Neural cell (in vitro differentiated cells): ENCODE results near the gene MUSTN1.

Source experiments
- CTCF ChIP-seq: fragments of 450-650 bp; IDR thresholded peaks from 2 replicates; pipeline ENCODE4 v1.5.1; 2014; ENCODE audit warnings: antibody characterized with exemption, mild to moderate bottlenecking, moderate library complexity; ENCODE audit not compliant: poor library complexity, severe bottlenecking
- EP300 ChIP-seq: fragments of 450-650 bp; conservative IDR thresholded peaks from 2 replicates; pipeline ENCODE4 v1.6.1; 2014; ENCODE audit warnings: antibody characterized with exemption, mild to moderate bottlenecking, moderate library complexity; ENCODE audit not compliant: poor library complexity, severe bottlenecking
- EZH2 ChIP-seq: fragments of 200-600, 300-800 bp; shearing (Covaris generic), sonication (generic); IDR thresholded peaks from 2 replicates; pipeline ENCODE4 v1.6.1; 2014; ENCODE audit warnings: antibody characterized with exemption, low read length, borderline replicate concordance, mild to moderate bottlenecking; ENCODE audit not compliant: insufficient read depth, poor library complexity, severe bottlenecking
- MXI1 ChIP-seq: fragments of 450-650 bp; conservative IDR thresholded peaks from 2 replicates; pipeline ENCODE4 v1.6.1; 2014; ENCODE audit warnings: antibody characterized with exemption, mild to moderate bottlenecking; ENCODE audit not compliant: poor library complexity, severe bottlenecking
- POLR2AphosphoS5 ChIP-seq: IDR thresholded peaks from 2 replicates; pipeline ENCODE4 v1.6.1; 2012
- RAD21 ChIP-seq: fragments of 450-650 bp; conservative IDR thresholded peaks from 2 replicates; pipeline ENCODE4 v1.6.1; 2014; ENCODE audit warnings: antibody characterized with exemption, mild to moderate bottlenecking, moderate library complexity
- REST ChIP-seq: IDR thresholded peaks from 2 replicates; pipeline ENCODE4 v1.6.1; 2012; ENCODE audit warnings: borderline replicate concordance
- SMC3 ChIP-seq: fragments of 450-650 bp; conservative IDR thresholded peaks from 2 replicates; pipeline ENCODE4 v1.6.1; 2014; ENCODE audit warnings: antibody characterized with exemption, mild to moderate bottlenecking, moderate library complexity; ENCODE audit not compliant: poor library complexity
- TAF1 ChIP-seq: IDR thresholded peaks from 2 replicates; pipeline ENCODE4 v1.6.1; 2012; ENCODE audit warnings: low read depth

GRCh38 chr3:52790337-52790736 lies 44.5 kb downstream of the MUSTN1 start:
- TF ChIP-seq CTCF (no peak), EZH2 (no peak), REST (no peak), TAF1 (no peak), RAD21 (no peak), POLR2AphosphoS5 (no peak), EP300 (no peak), SMC3 (no peak), MXI1 (no peak)
